ENCODE measurements around the gene FAM170B.

The FAM170B gene

DNA sequence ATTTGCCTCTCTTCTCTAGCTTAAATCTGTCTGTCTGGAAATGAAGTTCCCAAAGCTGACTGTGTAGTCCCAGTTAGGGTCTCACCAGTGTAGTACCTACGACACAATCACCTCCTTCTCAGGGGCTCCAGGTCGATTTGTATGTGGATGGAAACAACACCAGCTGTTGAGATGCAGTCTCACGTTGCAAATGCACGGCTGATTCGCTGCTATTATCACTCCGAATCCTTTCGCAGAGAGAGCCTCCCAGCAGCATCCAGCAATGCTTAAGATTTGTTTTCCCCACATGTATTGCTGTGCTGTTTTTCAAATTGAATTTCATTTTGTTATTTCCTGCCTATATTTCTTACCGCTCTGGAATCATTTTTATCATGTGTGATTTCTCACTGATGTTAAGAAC, 34.8 kb downstream of the FAM170B start:
- no peaks in the 10 kb centered on the region for H3K4me1 ChIP-seq (ENCODE audit: low read length)
- H3K4me3 ChIP-seq (ENCODE audit: low read length) = no peak overlapping the region
- no peak overlapping the region for H3K4me2 ChIP-seq (ENCODE audit: low read length)
- H3K9ac ChIP-seq (ENCODE audit: low read length) = no peak overlapping the region
- H4K20me1 ChIP-seq (ENCODE audit: insufficient read depth, low read length) = no peaks in the 10 kb centered on the region
- H3K36me3 ChIP-seq (replicated peaks; ENCODE audit: low read depth, low read length) = no peaks in the 10 kb centered on the region
- H2AFZ ChIP-seq (ENCODE audit: low read depth, low read length) = no peak overlapping the region
- peaks cover 3% of the 10 kb centered on the region; the same call in 1 of the 2 replicates for H3K27me3 ChIP-seq (ENCODE audit: low read depth, low read length)
- no peak overlapping the region for H3K27ac ChIP-seq (ENCODE audit: low read length)
- TF ChIP-seq, protein P1, sequence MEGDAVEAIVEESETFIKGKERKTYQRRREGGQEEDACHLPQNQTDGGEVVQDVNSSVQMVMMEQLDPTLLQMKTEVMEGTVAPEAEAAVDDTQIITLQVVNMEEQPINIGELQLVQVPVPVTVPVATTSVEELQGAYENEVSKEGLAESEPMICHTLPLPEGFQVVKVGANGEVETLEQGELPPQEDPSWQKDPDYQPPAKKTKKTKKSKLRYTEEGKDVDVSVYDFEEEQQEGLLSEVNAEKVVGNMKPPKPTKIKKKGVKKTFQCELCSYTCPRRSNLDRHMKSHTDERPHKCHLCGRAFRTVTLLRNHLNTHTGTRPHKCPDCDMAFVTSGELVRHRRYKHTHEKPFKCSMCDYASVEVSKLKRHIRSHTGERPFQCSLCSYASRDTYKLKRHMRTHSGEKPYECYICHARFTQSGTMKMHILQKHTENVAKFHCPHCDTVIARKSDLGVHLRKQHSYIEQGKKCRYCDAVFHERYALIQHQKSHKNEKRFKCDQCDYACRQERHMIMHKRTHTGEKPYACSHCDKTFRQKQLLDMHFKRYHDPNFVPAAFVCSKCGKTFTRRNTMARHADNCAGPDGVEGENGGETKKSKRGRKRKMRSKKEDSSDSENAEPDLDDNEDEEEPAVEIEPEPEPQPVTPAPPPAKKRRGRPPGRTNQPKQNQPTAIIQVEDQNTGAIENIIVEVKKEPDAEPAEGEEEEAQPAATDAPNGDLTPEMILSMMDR (IDR thresholded peaks at IDR 0.05; ENCODE audit: low read depth, low read length) = no peak
- no peak for TF ChIP-seq EZH2phosphoT487 (IDR thresholded peaks at IDR 0.05; ENCODE audit: low read depth)
- H3K9me3 ChIP-seq (ENCODE audit: insufficient read depth, low read length) = no peaks in the 10 kb centered on the region
- no peaks in the 10 kb centered on the region for H3K79me2 ChIP-seq (ENCODE audit: low read length)

DNA sequence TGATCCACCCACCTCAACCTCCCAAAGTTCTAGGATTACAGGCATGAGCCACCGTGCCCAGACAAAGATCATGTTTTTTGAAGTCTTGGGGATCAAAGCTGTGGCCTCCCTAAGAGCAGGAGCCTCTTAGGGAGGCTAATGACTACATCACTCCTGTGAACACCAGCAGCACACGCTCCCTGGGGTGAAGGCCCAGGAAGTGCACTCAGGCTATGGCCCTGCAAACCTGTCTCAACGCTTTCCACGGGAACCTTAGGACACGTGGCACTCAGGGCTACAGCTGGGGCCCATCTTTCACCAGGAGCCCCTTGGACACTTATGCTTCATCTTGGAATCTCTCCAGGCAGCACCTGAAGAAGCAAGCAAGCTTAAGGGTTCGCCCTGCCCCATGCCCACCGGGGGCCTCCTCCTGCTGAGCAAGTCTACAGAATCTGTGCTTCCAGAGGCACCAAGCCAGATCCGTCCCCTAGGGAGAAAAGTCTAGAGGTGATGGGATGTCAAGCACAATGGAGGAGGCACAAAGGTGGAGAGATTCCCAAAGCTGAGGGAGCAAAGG, 36.9 kb downstream of the FAM170B start:
- no peaks in the 10 kb centered on the region for H3K4me1 ChIP-seq (ENCODE audit: low read length)
- no peaks in the 10 kb centered on the region for H3K79me2 ChIP-seq (ENCODE audit: low read length)
- H4K20me1 ChIP-seq (ENCODE audit: insufficient read depth, low read length) = no peaks in the 10 kb centered on the region
- no peak overlapping the region for H2AFZ ChIP-seq (ENCODE audit: low read depth, low read length)
- no peak overlapping the region for H3K27ac ChIP-seq (ENCODE audit: low read length)
- no peak overlapping the region for H3K4me2 ChIP-seq (ENCODE audit: low read length)
- no peaks in the 10 kb centered on the region for H3K9me3 ChIP-seq (ENCODE audit: insufficient read depth, low read length)
- no peak overlapping the region for H3K9ac ChIP-seq (ENCODE audit: low read length)
- H3K36me3 ChIP-seq (replicated peaks; ENCODE audit: low read depth, low read length) = no peaks in the 10 kb centered on the region
- H3K27me3 ChIP-seq (ENCODE audit: low read depth, low read length) = no peaks in the 10 kb centered on the region
- H3K4me3 ChIP-seq (ENCODE audit: low read length) = no peak overlapping the region
- no peak for TF ChIP-seq EZH2phosphoT487 (IDR thresholded peaks at IDR 0.05; ENCODE audit: low read depth)
- TF ChIP-seq, protein P1 (IDR thresholded peaks at IDR 0.05; ENCODE audit: low read depth, low read length) = no peak

GRCh38 chr10:49094646-49095045, 39.2 kb downstream of the FAM170B start:
- H3K9me3 ChIP-seq (ENCODE audit: insufficient read depth, low read length) = no peaks in the 10 kb centered on the region
- no peaks in the 10 kb centered on the region for H3K4me1 ChIP-seq (ENCODE audit: low read length)
- no peaks in the 10 kb centered on the region for H3K36me3 ChIP-seq (replicated peaks; ENCODE audit: low read depth, low read length)
- H4K20me1 ChIP-seq (ENCODE audit: insufficient read depth, low read length) = no peaks in the 10 kb centered on the region
- TF ChIP-seq, protein P1 (IDR thresholded peaks at IDR 0.05; ENCODE audit: low read depth, low read length) = no peak
- no peak for TF ChIP-seq EZH2phosphoT487 (IDR thresholded peaks at IDR 0.05; ENCODE audit: low read depth)
- H3K4me2 ChIP-seq (ENCODE audit: low read length) = no peak overlapping the region
- no peak overlapping the region for H3K9ac ChIP-seq (ENCODE audit: low read length)
- H3K79me2 ChIP-seq (ENCODE audit: low read length) = no peaks in the 10 kb centered on the region
- no peak overlapping the region for H3K27ac ChIP-seq (ENCODE audit: low read length)
- H3K4me3 ChIP-seq (ENCODE audit: low read length) = no peak overlapping the region
- no peaks in the 10 kb centered on the region for H3K27me3 ChIP-seq (ENCODE audit: low read depth, low read length)
- no peak overlapping the region for H2AFZ ChIP-seq (ENCODE audit: low read depth, low read length)

DNA sequence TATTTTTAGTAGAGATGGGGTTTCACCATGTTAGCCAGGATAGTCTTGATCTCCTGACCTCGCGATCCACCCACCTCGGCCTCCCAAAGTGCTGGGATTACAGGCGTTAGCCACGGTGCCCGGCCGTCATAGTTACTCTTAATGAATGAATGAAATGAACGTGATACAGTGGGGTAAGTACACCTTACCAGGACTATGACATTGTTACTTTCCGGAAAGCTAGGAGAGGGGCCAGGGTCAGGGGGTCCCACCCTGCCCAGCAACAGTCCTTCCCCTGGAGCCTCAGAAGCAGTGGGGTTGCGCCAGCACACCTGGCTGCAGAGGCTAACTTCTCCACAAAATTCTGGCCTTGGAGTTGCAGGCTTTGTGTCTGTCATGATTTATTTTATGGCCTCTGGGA, 39.9 kb downstream of the FAM170B start:
- Histone ChIP-seq H4K20me1 (ENCODE audit: insufficient read depth, low read length) (no peaks in the 10 kb centered on the region), H2AFZ (ENCODE audit: low read depth, low read length) (no peak overlapping the region), H3K4me1 (ENCODE audit: low read length) (no peaks in the 10 kb centered on the region), H3K4me2 (ENCODE audit: low read length) (no peak overlapping the region), H3K4me3 (ENCODE audit: low read length) (no peak overlapping the region), H3K36me3 (replicated peaks; ENCODE audit: low read depth, low read length) (no peaks in the 10 kb centered on the region), H3K27me3 (ENCODE audit: low read depth, low read length) (no peaks in the 10 kb centered on the region), H3K79me2 (ENCODE audit: low read length) (no peaks in the 10 kb centered on the region), H3K9ac (ENCODE audit: low read length) (no peak overlapping the region), H3K9me3 (ENCODE audit: insufficient read depth, low read length) (no peaks in the 10 kb centered on the region), H3K27ac (ENCODE audit: low read length) (no peak overlapping the region)
- TF ChIP-seq, protein P1 (IDR thresholded peaks at IDR 0.05; ENCODE audit: low read depth, low read length) = no peak
- TF ChIP-seq EZH2phosphoT487 (IDR thresholded peaks at IDR 0.05; ENCODE audit: low read depth) = no peak
